Measurements from ENCODE around the gene HPDL. TPM values are rescaled to one million over a fixed set of nuclear protein-coding genes. Genes with fewer than 3 reads are reported as not detected.

The HPDL gene
- total and polyA plus RNA-seq, 9 donors = 0.12 to 2.0 (median 1.2) TPM; not detected in 1

DNA sequence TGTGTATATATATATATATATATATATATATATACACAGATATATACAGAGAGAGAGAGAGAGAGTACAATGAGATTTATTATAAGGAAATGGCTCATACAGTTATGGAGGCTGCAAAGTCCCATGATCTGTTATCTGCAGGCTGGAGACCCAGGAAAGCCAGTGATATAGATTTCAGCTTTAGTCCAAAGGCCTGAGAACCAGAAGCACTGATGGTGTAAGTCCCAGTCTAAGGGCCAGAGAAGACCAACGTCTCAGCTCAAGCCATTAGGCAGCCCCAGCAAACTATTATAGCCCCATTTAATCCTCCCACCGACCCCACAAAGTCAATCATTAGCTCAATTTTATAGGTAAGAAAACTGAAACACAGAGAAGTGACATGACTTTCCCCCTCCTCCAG is 35.0 kb upstream of the HPDL start:
- DNase-seq = no peak
- Histone ChIP-seq H3K36me3 (no peaks in the 10 kb centered on the region), H3K9me3 (no peaks in the 10 kb centered on the region), H3K27ac (no peak overlapping the region), H3K4me1 (ENCODE audit: insufficient read depth) (no peaks in the 10 kb centered on the region), H3K27me3 (no peaks in the 10 kb centered on the region), H3K4me3 (no peak overlapping the region)
- TF ChIP-seq EP300 (IDR thresholded peaks at IDR 0.05) = no peak
- TF ChIP-seq POLR2A (IDR thresholded peaks at IDR 0.05) = no peak
- TF ChIP-seq, protein P1, sequence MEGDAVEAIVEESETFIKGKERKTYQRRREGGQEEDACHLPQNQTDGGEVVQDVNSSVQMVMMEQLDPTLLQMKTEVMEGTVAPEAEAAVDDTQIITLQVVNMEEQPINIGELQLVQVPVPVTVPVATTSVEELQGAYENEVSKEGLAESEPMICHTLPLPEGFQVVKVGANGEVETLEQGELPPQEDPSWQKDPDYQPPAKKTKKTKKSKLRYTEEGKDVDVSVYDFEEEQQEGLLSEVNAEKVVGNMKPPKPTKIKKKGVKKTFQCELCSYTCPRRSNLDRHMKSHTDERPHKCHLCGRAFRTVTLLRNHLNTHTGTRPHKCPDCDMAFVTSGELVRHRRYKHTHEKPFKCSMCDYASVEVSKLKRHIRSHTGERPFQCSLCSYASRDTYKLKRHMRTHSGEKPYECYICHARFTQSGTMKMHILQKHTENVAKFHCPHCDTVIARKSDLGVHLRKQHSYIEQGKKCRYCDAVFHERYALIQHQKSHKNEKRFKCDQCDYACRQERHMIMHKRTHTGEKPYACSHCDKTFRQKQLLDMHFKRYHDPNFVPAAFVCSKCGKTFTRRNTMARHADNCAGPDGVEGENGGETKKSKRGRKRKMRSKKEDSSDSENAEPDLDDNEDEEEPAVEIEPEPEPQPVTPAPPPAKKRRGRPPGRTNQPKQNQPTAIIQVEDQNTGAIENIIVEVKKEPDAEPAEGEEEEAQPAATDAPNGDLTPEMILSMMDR (IDR thresholded peaks at IDR 0.05) = no peak
- intact Hi-C loops (cut with DNase I) = no loop called here
- WGBS, 3 donors = 73 to 84% (median 83%) methylated on average over 2 of the region's 2 CpGs

- 81 to 84% (median 83%) methylated on average over 8 of the region's 8 CpGs for WGBS, 3 donors
These were observed 28.9 kb upstream of the HPDL start for GRCh38 chr1:45297666-45298356.

GRCh38 chr1:45299296-45299695 is 27.4 kb upstream of the HPDL start:
- Histone ChIP-seq H3K4me1 (ENCODE audit: insufficient read depth) (no peaks in the 10 kb centered on the region), H3K36me3 (no peaks in the 10 kb centered on the region), H3K9me3 (no peaks in the 10 kb centered on the region), H3K4me3 (no peak overlapping the region), H3K27ac (no peak overlapping the region), H3K27me3 (no peaks in the 10 kb centered on the region)
- no peak for DNase-seq
- 44 to 80% (median 67%) methylated on average over 1 of the region's 1 CpG for WGBS, 3 donors
- intact Hi-C loops (cut with DNase I) = loop anchor here in 1 of 4 donors (5.0 kb wide), 1 partner anchor 282 kb away; no protein-coding TSS in a partner anchor
- TF ChIP-seq EP300 (IDR thresholded peaks at IDR 0.05) (no peak), POLR2A (IDR thresholded peaks at IDR 0.05) (no peak)

More at GRCh38 chr1:45297666-45298356, 28.9 kb upstream of the HPDL start:
- H3K27me3 ChIP-seq = no peaks in the 10 kb centered on the region
- no peak for DNase-seq
- no peaks in the 10 kb centered on the region for H3K9me3 ChIP-seq
- no peak overlapping the region for H3K27ac ChIP-seq
- no peak overlapping the region for H3K4me3 ChIP-seq
- TF ChIP-seq, protein P1 (IDR thresholded peaks at IDR 0.05) = no peak
- no peak for TF ChIP-seq EP300 (IDR thresholded peaks at IDR 0.05)
- no peak for TF ChIP-seq POLR2A (IDR thresholded peaks at IDR 0.05)
- intact Hi-C loops (cut with DNase I) = loop anchor here in 1 of 4 donors (5.0 kb wide), 1 partner anchor 281 kb away; no protein-coding TSS in a partner anchor
- no peaks in the 10 kb centered on the region for H3K4me1 ChIP-seq (ENCODE audit: insufficient read depth)
- H3K36me3 ChIP-seq = no peaks in the 10 kb centered on the region

GRCh38 chr1:45299981-45300668 is 26.6 kb upstream of the HPDL start:
- Histone ChIP-seq H3K4me3 (no peak overlapping the region), H3K4me1 (ENCODE audit: insufficient read depth) (no peaks in the 10 kb centered on the region), H3K9me3 (no peaks in the 10 kb centered on the region), H3K36me3 (no peaks in the 10 kb centered on the region), H3K27me3 (no peaks in the 10 kb centered on the region), H3K27ac (no peak overlapping the region)
- DNase-seq = peak; percentile 49 to 65 (median 57)
- intact Hi-C loops (cut with DNase I) = loop anchor here (2.0 to 10.0 kb wide), 7 partner anchors 283 to 568 kb away; partner anchors contain the start of genes UROD (in 2 of the 4), BEST4 (in 1 of the 4), BTBD19 (in 1 of the 4) and DYNLT4 (in 1 of the 4)
- WGBS, 3 donors = 9 to 12% (median 10%) methylated on average over 4 of the region's 4 CpGs
- TF ChIP-seq EP300 (IDR thresholded peaks at IDR 0.05) = no peak
- no peak for TF ChIP-seq POLR2A (IDR thresholded peaks at IDR 0.05)
- TF ChIP-seq, protein P1 (IDR thresholded peaks at IDR 0.05) = peak; percentile 50 to 79 (median 74)

Measured in ovary (tissue), 9 donors.